ENCODE results near the gene BMP5.

The BMP5 gene

GRCh38 chr6:55820696-55821095, 54.7 kb downstream of the BMP5 start:
- peaks cover 22% of the 10 kb centered on the region for H3K36me3 Mint-ChIP-seq (ENCODE audit: low read depth)
- H3K27me3 Mint-ChIP-seq (ENCODE audit: low read depth), result no peaks in the 10 kb centered on the region
- TF ChIP-seq CTCF (IDR thresholded peaks at IDR 0.05; ENCODE audit: unreplicated experiment in 3 of 3), result no peak
- H3K9me3 Mint-ChIP-seq, result peaks cover 4% of the 10 kb centered on the region
- no peak overlapping the region for H3K4me3 Mint-ChIP-seq
- no peak overlapping the region for H3K27ac Mint-ChIP-seq
- peaks cover 24% of the 10 kb centered on the region for H3K4me1 Mint-ChIP-seq

DNA sequence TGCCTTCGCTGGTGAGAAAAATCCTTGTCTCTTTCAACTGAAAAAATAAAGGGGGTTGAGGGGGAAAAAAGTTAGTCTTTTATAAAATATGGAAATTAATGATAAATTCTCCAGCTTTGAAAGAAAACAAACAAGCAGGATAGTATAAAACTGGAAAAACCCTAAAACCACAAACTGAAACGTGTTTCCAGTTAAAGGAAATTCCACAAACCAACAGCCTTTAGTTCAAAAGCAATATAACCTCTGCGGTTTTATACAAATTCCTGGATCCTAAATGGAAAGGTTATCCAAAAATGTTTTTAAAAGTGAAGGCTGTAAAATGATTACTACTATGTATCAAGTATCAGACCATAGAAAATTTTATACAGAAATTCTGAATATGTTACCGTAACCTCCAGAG, 55.6 kb downstream of the BMP5 start:
- H3K36me3 Mint-ChIP-seq (ENCODE audit: low read depth), result peaks cover 22% of the 10 kb centered on the region
- H3K9me3 Mint-ChIP-seq, result peaks cover 4% of the 10 kb centered on the region
- TF ChIP-seq CTCF (IDR thresholded peaks at IDR 0.05; ENCODE audit: unreplicated experiment in 3 of 3), result no peak
- no peaks in the 10 kb centered on the region for H3K27me3 Mint-ChIP-seq (ENCODE audit: low read depth)
- no peak overlapping the region for H3K4me3 Mint-ChIP-seq
- H3K4me1 Mint-ChIP-seq, result peaks cover 15% of the 10 kb centered on the region
- H3K27ac Mint-ChIP-seq, result no peak overlapping the region

- peaks cover 22% of the 10 kb centered on the region for H3K36me3 Mint-ChIP-seq (ENCODE audit: low read depth)
- H3K4me3 Mint-ChIP-seq, result no peak overlapping the region
- peaks cover 4% of the 10 kb centered on the region for H3K4me1 Mint-ChIP-seq
- H3K27ac Mint-ChIP-seq, result no peak overlapping the region
- H3K27me3 Mint-ChIP-seq (ENCODE audit: low read depth), result no peaks in the 10 kb centered on the region
- H3K9me3 Mint-ChIP-seq, result peaks cover 4% of the 10 kb centered on the region
- no peak for TF ChIP-seq CTCF (IDR thresholded peaks at IDR 0.05; ENCODE audit: unreplicated experiment in 3 of 3)
Measured at GRCh38 chr6:55818482-55818881, 56.9 kb downstream of the BMP5 start.

DNA sequence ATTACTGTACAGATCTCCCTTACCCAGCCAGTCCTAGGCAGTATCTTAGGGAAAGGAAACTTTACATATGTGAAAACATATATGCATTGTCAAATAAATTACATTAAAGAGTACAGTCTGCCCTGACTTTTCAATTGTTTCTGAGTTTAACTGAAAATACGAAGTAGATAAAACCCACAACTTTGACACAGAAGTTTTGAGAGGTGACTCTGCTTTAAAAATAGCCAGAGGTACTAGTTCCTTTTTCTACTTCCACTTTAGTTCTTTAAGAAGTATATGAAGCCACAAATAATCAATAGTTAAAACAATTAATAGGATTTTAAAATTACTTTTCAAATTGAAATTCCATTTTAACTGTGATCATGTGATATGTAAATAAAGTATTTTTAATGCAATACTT, 62.9 kb downstream of the BMP5 start:
- Mint-ChIP-seq H3K4me3 (no peak overlapping the region), H3K27ac (no peak overlapping the region), H3K36me3 (ENCODE audit: low read depth) (peaks cover 16% of the 10 kb centered on the region), H3K27me3 (ENCODE audit: low read depth) (no peaks in the 10 kb centered on the region), H3K4me1 (no peaks in the 10 kb centered on the region), H3K9me3 (peaks cover 8% of the 10 kb centered on the region)
- no peak for TF ChIP-seq CTCF (IDR thresholded peaks at IDR 0.05; ENCODE audit: unreplicated experiment in 3 of 3)

DNA sequence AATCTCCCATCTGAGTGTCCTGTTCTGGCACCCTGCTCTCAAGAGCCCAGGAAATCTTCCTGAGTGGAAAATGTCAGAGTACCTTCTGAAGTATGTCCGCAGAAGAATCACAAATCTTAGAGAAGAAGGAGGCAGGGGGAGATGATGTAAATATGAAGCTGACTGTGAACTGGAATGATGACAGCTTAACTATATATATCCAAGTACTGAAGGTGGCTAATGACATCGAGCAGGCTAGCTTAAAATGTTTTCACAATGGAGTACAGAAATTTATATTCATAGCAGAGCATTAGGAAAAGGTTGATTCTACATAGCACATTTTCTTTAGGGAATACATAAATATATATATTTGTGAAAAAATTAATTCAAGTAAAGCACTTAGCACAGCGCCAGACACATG, 64.3 kb downstream of the BMP5 start:
- H3K27ac Mint-ChIP-seq, result no peak overlapping the region
- H3K4me1 Mint-ChIP-seq, result no peaks in the 10 kb centered on the region
- H3K4me3 Mint-ChIP-seq, result no peak overlapping the region
- no peaks in the 10 kb centered on the region for H3K27me3 Mint-ChIP-seq (ENCODE audit: low read depth)
- peaks cover 11% of the 10 kb centered on the region for H3K9me3 Mint-ChIP-seq
- peaks cover 21% of the 10 kb centered on the region for H3K36me3 Mint-ChIP-seq (ENCODE audit: low read depth)
- no peak for TF ChIP-seq CTCF (IDR thresholded peaks at IDR 0.05; ENCODE audit: unreplicated experiment in 3 of 3)

- TF ChIP-seq CTCF (IDR thresholded peaks at IDR 0.05; ENCODE audit: unreplicated experiment in 3 of 3), result no peak
- no peaks in the 10 kb centered on the region for H3K27me3 Mint-ChIP-seq (ENCODE audit: low read depth)
- H3K9me3 Mint-ChIP-seq, result peaks cover 12% of the 10 kb centered on the region
- no peaks in the 10 kb centered on the region for H3K4me1 Mint-ChIP-seq
- H3K4me3 Mint-ChIP-seq, result no peak overlapping the region
- H3K27ac Mint-ChIP-seq, result no peak overlapping the region
- peaks cover 38% of the 10 kb centered on the region for H3K36me3 Mint-ChIP-seq (ENCODE audit: low read depth)
Measured at GRCh38 chr6:55802259-55802658, 73.1 kb downstream of the BMP5 start.
